H1 (cell line): ENCODE data around the gene ULK1. TPM values are rescaled to one million over a fixed set of nuclear protein-coding genes. Genes with fewer than 3 reads are reported as not detected.

Experiments
- CTCF ChIA-PET: fragments of 300-600 bp; sonication (Branson Sonifier 250); formaldehyde crosslinking; loops from one replicate; lab custom pipeline; 2021; ENCODE audit not compliant: partially characterized antibody; lab: Charles Lee
- POLR2A ChIA-PET: fragments of 300-600 bp; sonication (Branson Sonifier 250); formaldehyde crosslinking; loops from one replicate; lab custom pipeline; 2021; ENCODE audit warnings: inconsistent platforms; ENCODE audit not compliant: partially characterized antibody; lab: Charles Lee
- DNase-seq, 2 experiments: peaks; one replicate each; pipeline versions ENCODE4 v3.0.0 to v3.0.0-alpha.2; 2010 to 2022; ENCODE audit warnings: low spot score in 2 of 2, low read depth in 1 of 2, mixed read lengths in 1 of 2
- FAIRE-seq: peaks from 2 replicates; lab custom pipeline; 2011; peaks lifted over from hg19 to GRCh38; lab: Jason Lieb, UNC
- H2AFZ ChIP-seq: 2 replicates; pipeline ENCODE4 v1.8.1; 2012; ENCODE audit warnings: low read length, inconsistent platforms
- H2AK5ac ChIP-seq: 2 replicates; pipeline ENCODE4 v1.6.1; 2013; ENCODE audit warnings: low read depth, low read length
- H2BK120ac ChIP-seq: replicated peaks from 2 replicates; pipeline ENCODE3; 2013; ENCODE audit warnings: low read depth, low read length, inconsistent platforms
- H2BK12ac ChIP-seq: 2 replicates; pipeline ENCODE4 v1.6.1; 2013; ENCODE audit warnings: low read depth, low read length
- H2BK15ac ChIP-seq: 2 replicates; pipeline ENCODE4 v1.6.1; 2013; ENCODE audit warnings: low read length
- H2BK20ac ChIP-seq: 2 replicates; pipeline ENCODE4 v1.6.1; 2013; ENCODE audit warnings: low read length
- H2BK5ac ChIP-seq: 2 replicates; pipeline ENCODE4 v1.6.1; 2013; ENCODE audit warnings: low read depth, low read length
- H3K14ac ChIP-seq: 2 replicates; pipeline ENCODE4 v1.6.1; 2013; ENCODE audit warnings: inconsistent platforms; ENCODE audit not compliant: insufficient read length
- H3K18ac ChIP-seq: 2 replicates; pipeline ENCODE4 v1.6.1; 2013; ENCODE audit warnings: low read length; ENCODE audit errors: extremely low read depth
- H3K23ac ChIP-seq: 2 replicates; pipeline ENCODE4 v1.6.1; 2013; ENCODE audit warnings: inconsistent platforms; ENCODE audit not compliant: insufficient read length
- H3K23me2 ChIP-seq: 2 replicates; pipeline ENCODE4 v1.6.1; 2013; ENCODE audit warnings: low read depth, low read length
- H3K27ac ChIP-seq: 2 replicates; pipeline ENCODE4 v1.6.1; 2011; ENCODE audit warnings: low read depth, low read length, inconsistent platforms
- H3K27me3 ChIP-seq, 4 experiments: replicated peaks in 1 of 4; 1 replicate in 1 of 4; 2 replicates in 3 of 4; pipeline versions ENCODE4 v1.6.1 to v1.8.1; 2011 to 2013; ENCODE audit warnings: low read length in 3 of 4, mild to moderate bottlenecking in 3 of 4, inconsistent platforms in 2 of 4, mixed read lengths in 2 of 4, moderate library complexity in 1 of 4; ENCODE audit not compliant: control insufficient read depth in 3 of 4, insufficient read depth in 3 of 4; ENCODE audit errors: extremely low read depth in 1 of 4
- H3K36me3 ChIP-seq, 4 experiments: 2 replicates each; pipeline versions ENCODE4 v1.6.1 to v1.8.1; 2011 to 2013; ENCODE audit warnings: mild to moderate bottlenecking in 4 of 4, low read length in 3 of 4, moderate library complexity in 2 of 4, control low read depth in 1 of 4, inconsistent platforms in 1 of 4; ENCODE audit not compliant: insufficient read depth in 4 of 4, control insufficient read depth in 2 of 4
- H3K4ac ChIP-seq: replicated peaks from 2 replicates; pipeline ENCODE3; 2013; ENCODE audit warnings: low read length, low read depth, mixed read lengths, inconsistent platforms; ENCODE audit not compliant: insufficient read length
- H3K4me1 ChIP-seq, 4 experiments: replicated peaks in 1 of 4; 1 replicate in 1 of 4; 2 replicates in 3 of 4; pipeline versions ENCODE4 v1.6.1 to v1.8.1; 2011 to 2013; ENCODE audit warnings: low read length in 3 of 4, inconsistent platforms in 2 of 4, mixed read lengths in 1 of 4; ENCODE audit not compliant: insufficient read depth in 4 of 4, control insufficient read depth in 3 of 4
- H3K4me2 ChIP-seq, 2 experiments: 2 replicates each; pipeline versions ENCODE4 v1.6.1 to v1.8.1; 2011 to 2013; ENCODE audit warnings: low read depth in 2 of 2, low read length in 2 of 2, control low read depth in 1 of 2, inconsistent platforms in 1 of 2, mild to moderate bottlenecking in 1 of 2; ENCODE audit not compliant: insufficient read depth in 1 of 2
- H3K4me3 ChIP-seq, 4 experiments: fragments of 200-600, 300-600 bp in 1 of 4; sonication (generic), shearing (Covaris generic), sonication (Bioruptor Twin) in 1 of 4; 2 replicates each; pipeline versions ENCODE4 v1.5.1 to v1.8.1; 2011 to 2016; ENCODE audit warnings: low read length in 4 of 4, low read depth in 3 of 4, control low read depth in 2 of 4, inconsistent platforms in 2 of 4, mild to moderate bottlenecking in 2 of 4, mixed read lengths in 1 of 4, moderate library complexity in 1 of 4; ENCODE audit not compliant: insufficient read depth in 2 of 4; ENCODE audit errors: extremely low read depth in 1 of 4
- H3K56ac ChIP-seq: replicated peaks from 2 replicates; pipeline ENCODE3; 2013; ENCODE audit warnings: low read depth, mild to moderate bottlenecking, mixed read lengths, low read length, inconsistent platforms; ENCODE audit not compliant: insufficient read length
- H3K79me1 ChIP-seq: 2 replicates; pipeline ENCODE4 v1.6.1; 2013; ENCODE audit warnings: low read depth, low read length, control low read depth
- H3K79me2 ChIP-seq, 2 experiments: 2 replicates each; pipeline versions ENCODE4 v1.6.1 to v1.8.1; 2012 to 2013; ENCODE audit warnings: low read length in 2 of 2, mild to moderate bottlenecking in 2 of 2, inconsistent platforms in 1 of 2; ENCODE audit not compliant: insufficient read depth in 2 of 2, control insufficient read depth in 1 of 2
- H3K9ac ChIP-seq, 4 experiments: replicated peaks in 1 of 4; 1 replicate in 1 of 4; 2 replicates in 3 of 4; pipeline versions ENCODE4 v1.6.1 to v1.8.1; 2011 to 2013; ENCODE audit warnings: low read depth in 3 of 4, low read length in 3 of 4, control low read depth in 2 of 4, mild to moderate bottlenecking in 2 of 4, moderate library complexity in 2 of 4, inconsistent platforms in 1 of 4; ENCODE audit errors: extremely low read depth in 1 of 4
- H3K9me3 ChIP-seq, 2 experiments: 2 replicates each; pipeline versions ENCODE4 v1.6.1 to v1.8.1; 2012 to 2013; ENCODE audit warnings: mild to moderate bottlenecking in 2 of 2, moderate library complexity in 2 of 2, control low read depth in 1 of 2, inconsistent platforms in 1 of 2, low read depth in 1 of 2, low read length in 1 of 2, mixed read lengths in 1 of 2; ENCODE audit not compliant: insufficient read depth in 2 of 2
- H4K20me1 ChIP-seq, 2 experiments: replicated peaks in 1 of 2; 2 replicates each; pipeline versions ENCODE3 to v1.8.1; 2011 to 2013; ENCODE audit warnings: inconsistent platforms in 2 of 2, low read length in 2 of 2, mild to moderate bottlenecking in 1 of 2; ENCODE audit not compliant: insufficient read depth in 2 of 2, control insufficient read depth in 1 of 2
- H4K5ac ChIP-seq: 2 replicates; pipeline ENCODE4 v1.6.1; 2013; ENCODE audit warnings: low read length, low read depth, mixed read lengths, inconsistent platforms; ENCODE audit not compliant: insufficient read length
- H4K8ac ChIP-seq: 2 replicates; pipeline ENCODE4 v1.8.0; 2013; ENCODE audit warnings: mild to moderate bottlenecking, moderate library complexity, low read length, inconsistent platforms; ENCODE audit not compliant: insufficient read depth; ENCODE audit errors: extremely low read depth
- H4K91ac ChIP-seq: replicated peaks from 2 replicates; pipeline ENCODE3; 2013; ENCODE audit warnings: low read length, mixed read lengths, inconsistent platforms; ENCODE audit not compliant: insufficient read length
- BRCA1 ChIP-seq: IDR thresholded peaks from 2 replicates; pipeline ENCODE4 v1.6.1; 2012; ENCODE audit warnings: low read depth, low read length, improper control_type of control experiment
- CBX5 ChIP-seq: fragments of 300-800, 300-1000 bp; sonication (generic); IDR thresholded peaks from 2 replicates; pipeline ENCODE4 v1.7.1; 2016; ENCODE audit warnings: antibody characterized with exemption, low read length, low read depth
- NRF1 ChIP-seq: IDR thresholded peaks from 2 replicates; pipeline ENCODE4 v1.6.1; 2011; ENCODE audit warnings: mild to moderate bottlenecking, low read depth, low read length, improper control_type of control experiment
- POLR2AphosphoS5 ChIP-seq: IDR thresholded peaks from 2 replicates; pipeline ENCODE4 v1.6.1; 2011; ENCODE audit warnings: low read depth, low read length
- RNF2 ChIP-seq: fragments of 200-900, 300-1000 bp; sonication (generic); IDR thresholded peaks from 2 replicates; pipeline ENCODE4 v1.7.1; 2016; ENCODE audit warnings: borderline replicate concordance, low read depth, mild to moderate bottlenecking, antibody characterized with exemption, low read length; ENCODE audit not compliant: poor library complexity, severe bottlenecking; ENCODE audit errors: missing control alignments
- SIX5 ChIP-seq: IDR thresholded peaks from 2 replicates; pipeline ENCODE4 v1.6.1; 2011; ENCODE audit warnings: mild to moderate bottlenecking, low read depth, low read length
- WGBS, 2 experiments: shearing (Covaris generic) in 1 of 2; methylation state at CpG; one replicate each; pipeline versions ENCODE4 v1.1.6 to v1.1.7; 2013 to 2015; ENCODE audit warnings: low lambda C conversion rate in 2 of 2, mixed read lengths in 2 of 2, inconsistent platforms in 1 of 2, low coverage in 1 of 2, missing lambda C conversion rate in 1 of 2; ENCODE audit not compliant: insufficient replicate concordance in 2 of 2, insufficient coverage in 1 of 2, insufficient read length in 1 of 2; ENCODE audit errors: extremely low coverage in 1 of 2, missing lambda C conversion rate in 1 of 2; 5-methylcytosine and 5-hydroxymethylcytosine counted together
- polyA plus RNA-seq, 7 experiments: library from polyadenylated mRNA; depleted of rRNA in 3 of 7; stranded (reverse) in 5 of 7; unstranded in 2 of 7; fragments of >200 nt in 5 of 7; fragments of 200-250 nt in 2 of 7; gene quantifications; 1 replicate in 5 of 7; 2 replicates in 1 of 7; 4 replicates in 1 of 7; pipeline versions ENCODE4 v1.2.1 to v1.2.3, GENCODE V29; 2011 to 2013; ENCODE audit warnings: missing spikeins in 2 of 7, mixed read lengths in 2 of 7
- total RNA-seq: library from RNA; stranded (reverse); fragmentation: NEBNext Ultra II Directional; extraction: Animal tissue kit (Norgen Biotek cat#: 25700); gene quantifications from 2 replicates; pipeline ENCODE4 v1.2.1, GENCODE V29; 2021
- TF ChIP-seq, protein P1 (sequence below): IDR thresholded peaks from 2 replicates; pipeline ENCODE4 v1.6.1; 2011; ENCODE audit warnings: low read length, improper control_type of control experiment
- TF ChIP-seq, protein P2 (sequence below), 3 experiments: IDR thresholded peaks; 1 replicate in 2 of 3; 2 replicates in 1 of 3; pipeline versions ENCODE4 v1.5.1 to v1.6.1; 2011; ENCODE audit warnings: low read length in 3 of 3, mild to moderate bottlenecking in 3 of 3, inconsistent platforms in 2 of 3, low read depth in 1 of 3, moderate library complexity in 1 of 3; ENCODE audit not compliant: insufficient read depth in 1 of 3; ENCODE audit errors: control extremely low read depth in 1 of 3
- TF ChIP-seq, protein P3 (sequence below): IDR thresholded peaks from 2 replicates; pipeline ENCODE4 v1.6.1; 2012; ENCODE audit warnings: inconsistent platforms

ULK1 gene
- total and polyA plus RNA-seq, 2 of the 8 experiments (the other 6 are each of a cell fraction or from before 2014, with no cell fraction given) = 13.0 to 44.1 TPM

DNA sequence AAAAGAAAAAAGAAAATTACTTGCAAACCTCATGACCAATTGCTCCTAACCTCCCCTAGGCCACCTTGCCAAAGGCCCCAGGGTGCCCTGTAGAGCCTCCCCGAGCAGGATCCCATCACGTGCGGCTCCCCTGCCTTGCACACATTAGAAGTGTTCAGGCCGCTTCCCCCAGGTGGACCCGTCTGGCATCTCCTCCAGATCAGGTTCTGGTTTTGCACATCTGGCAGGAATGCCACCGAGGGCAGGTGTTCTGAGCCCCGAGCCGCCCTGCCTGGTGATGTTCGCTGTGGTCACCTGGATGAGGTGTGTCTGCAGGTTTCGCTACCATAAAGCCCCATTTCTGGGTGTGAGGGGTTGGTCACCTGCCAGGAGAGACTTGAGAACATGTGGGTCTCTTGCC is 47.0 kb upstream of the ULK1 start:
- Histone ChIP-seq H3K23me2 (no peaks in the 10 kb centered on the region), H3K9ac (no peak overlapping the region), H3K14ac (no peak overlapping the region), H4K91ac (no peak overlapping the region), H2BK12ac (no peak overlapping the region), H3K79me2 (no peaks in the 10 kb centered on the region), H4K20me1 (peaks cover 0 to 7% of the 10 kb centered on the region in 2 experiments), H3K36me3 (peaks cover 0 to 47% (median 9%) of the 10 kb centered on the region in 4 experiments; a peak in 6 of 8 replicates), H3K27ac (no peak overlapping the region), H2BK20ac (no peak overlapping the region), H2BK120ac (no peak overlapping the region), H3K79me1 (no peaks in the 10 kb centered on the region), H4K8ac (no peak overlapping the region), H4K5ac (no peak overlapping the region), H3K4me2 (no peak overlapping the region), H2AFZ (no peak overlapping the region), H2BK5ac (no peak overlapping the region), H2BK15ac (no peak overlapping the region), H2AK5ac (no peak overlapping the region), H3K4me3 (no peak overlapping the region), H3K4ac (no peak overlapping the region), H3K18ac (no peak overlapping the region), H3K56ac (no peak overlapping the region), H3K9me3 (no peaks in the 10 kb centered on the region), H3K27me3 (no peaks in the 10 kb centered on the region), H3K4me1 (no peaks in the 10 kb centered on the region), H3K23ac (no peak overlapping the region)
- POLR2A ChIA-PET = interaction anchor here (1.4 kb wide), 1 partner anchor 15 kb away, joined by 4 read pairs; no protein-coding TSS in a partner anchor
- no peak for FAIRE-seq
- 98% methylated on average over 10 of the region's 10 CpGs; no CpG with 5 or more reads in 1 of the 2 experiments for WGBS, 2 experiments
- CTCF ChIA-PET = no interaction called here
- no peak for DNase-seq
- TF ChIP-seq, protein P1, sequence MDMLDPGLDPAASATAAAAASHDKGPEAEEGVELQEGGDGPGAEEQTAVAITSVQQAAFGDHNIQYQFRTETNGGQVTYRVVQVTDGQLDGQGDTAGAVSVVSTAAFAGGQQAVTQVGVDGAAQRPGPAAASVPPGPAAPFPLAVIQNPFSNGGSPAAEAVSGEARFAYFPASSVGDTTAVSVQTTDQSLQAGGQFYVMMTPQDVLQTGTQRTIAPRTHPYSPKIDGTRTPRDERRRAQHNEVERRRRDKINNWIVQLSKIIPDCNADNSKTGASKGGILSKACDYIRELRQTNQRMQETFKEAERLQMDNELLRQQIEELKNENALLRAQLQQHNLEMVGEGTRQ = no peak
- TF ChIP-seq, protein P2, sequence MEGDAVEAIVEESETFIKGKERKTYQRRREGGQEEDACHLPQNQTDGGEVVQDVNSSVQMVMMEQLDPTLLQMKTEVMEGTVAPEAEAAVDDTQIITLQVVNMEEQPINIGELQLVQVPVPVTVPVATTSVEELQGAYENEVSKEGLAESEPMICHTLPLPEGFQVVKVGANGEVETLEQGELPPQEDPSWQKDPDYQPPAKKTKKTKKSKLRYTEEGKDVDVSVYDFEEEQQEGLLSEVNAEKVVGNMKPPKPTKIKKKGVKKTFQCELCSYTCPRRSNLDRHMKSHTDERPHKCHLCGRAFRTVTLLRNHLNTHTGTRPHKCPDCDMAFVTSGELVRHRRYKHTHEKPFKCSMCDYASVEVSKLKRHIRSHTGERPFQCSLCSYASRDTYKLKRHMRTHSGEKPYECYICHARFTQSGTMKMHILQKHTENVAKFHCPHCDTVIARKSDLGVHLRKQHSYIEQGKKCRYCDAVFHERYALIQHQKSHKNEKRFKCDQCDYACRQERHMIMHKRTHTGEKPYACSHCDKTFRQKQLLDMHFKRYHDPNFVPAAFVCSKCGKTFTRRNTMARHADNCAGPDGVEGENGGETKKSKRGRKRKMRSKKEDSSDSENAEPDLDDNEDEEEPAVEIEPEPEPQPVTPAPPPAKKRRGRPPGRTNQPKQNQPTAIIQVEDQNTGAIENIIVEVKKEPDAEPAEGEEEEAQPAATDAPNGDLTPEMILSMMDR (IDR thresholded peaks at IDR 0.05; ENCODE audit: control extremely low read depth in 1 of 3, insufficient read depth in 1 of 3, low read depth in 1 of 3, low read length in 3 of 3) = no peak
- TF ChIP-seq, protein P3, sequence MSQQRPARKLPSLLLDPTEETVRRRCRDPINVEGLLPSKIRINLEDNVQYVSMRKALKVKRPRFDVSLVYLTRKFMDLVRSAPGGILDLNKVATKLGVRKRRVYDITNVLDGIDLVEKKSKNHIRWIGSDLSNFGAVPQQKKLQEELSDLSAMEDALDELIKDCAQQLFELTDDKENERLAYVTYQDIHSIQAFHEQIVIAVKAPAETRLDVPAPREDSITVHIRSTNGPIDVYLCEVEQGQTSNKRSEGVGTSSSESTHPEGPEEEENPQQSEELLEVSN = no peak
- TF ChIP-seq SIX5 = no peak
- no peak for TF ChIP-seq RNF2
- no peak for TF ChIP-seq BRCA1
- TF ChIP-seq CBX5 = no peak
- no peak for TF ChIP-seq POLR2AphosphoS5
- no peak for TF ChIP-seq NRF1
